Measurements from ENCODE around the gene MDH2.
A peak's percentile ranks its signal among the peaks of the same experiment; 100 is the strongest.
"Not testable (repeated sequence)": the region's sequence is repeated elsewhere in the genome, so short reads cannot be mapped to it uniquely, and the experiment has no call there.

The MDH2 gene, protein sequence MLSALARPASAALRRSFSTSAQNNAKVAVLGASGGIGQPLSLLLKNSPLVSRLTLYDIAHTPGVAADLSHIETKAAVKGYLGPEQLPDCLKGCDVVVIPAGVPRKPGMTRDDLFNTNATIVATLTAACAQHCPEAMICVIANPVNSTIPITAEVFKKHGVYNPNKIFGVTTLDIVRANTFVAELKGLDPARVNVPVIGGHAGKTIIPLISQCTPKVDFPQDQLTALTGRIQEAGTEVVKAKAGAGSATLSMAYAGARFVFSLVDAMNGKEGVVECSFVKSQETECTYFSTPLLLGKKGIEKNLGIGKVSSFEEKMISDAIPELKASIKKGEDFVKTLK

DNA sequence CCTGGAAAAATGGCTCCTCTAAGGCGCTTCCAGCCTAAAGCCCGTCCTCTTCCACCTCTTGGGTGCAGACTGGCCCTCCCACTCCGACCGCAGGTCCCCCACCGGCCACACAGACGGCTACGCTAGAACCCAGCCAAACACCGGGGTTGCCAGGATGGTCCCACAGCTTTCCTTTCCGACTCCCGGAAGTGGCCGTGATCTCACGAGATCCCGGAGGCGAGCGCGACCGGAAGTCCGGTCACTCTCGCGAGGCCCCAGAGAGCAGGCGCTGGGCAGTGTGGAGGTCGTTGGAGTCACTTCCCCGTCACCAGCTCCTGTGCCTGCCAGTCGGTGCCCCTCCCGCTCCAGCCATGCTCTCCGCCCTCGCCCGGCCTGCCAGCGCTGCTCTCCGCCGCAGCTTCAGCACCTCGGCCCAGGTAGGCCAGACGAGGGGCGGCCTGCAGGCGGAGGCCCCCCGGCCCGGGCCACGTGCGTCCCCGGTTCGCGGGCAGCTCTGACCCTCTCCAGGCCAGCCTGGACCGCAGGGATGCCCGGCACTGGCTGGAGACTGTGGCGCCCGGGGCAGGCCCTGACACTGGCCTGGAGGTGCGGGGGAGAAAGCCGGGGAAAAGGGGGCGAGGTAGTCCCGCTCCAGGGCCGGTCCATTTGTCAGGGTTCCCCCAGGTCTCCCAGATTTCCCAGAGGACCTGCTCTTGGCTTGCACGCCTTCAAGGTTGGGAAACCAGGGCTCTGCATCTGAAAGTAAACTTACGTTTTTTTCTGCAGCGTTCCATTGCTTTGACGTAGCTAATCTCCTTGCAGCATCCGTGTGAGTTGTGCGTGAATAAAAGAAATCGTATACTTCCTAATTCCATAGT is at the start of gene MDH2, which contains the start of gene STYXL1:
Gene MDH2 (plus strand): TSS at position 296 of the 857 bp plus-strand sequence. CDS start 55 bp downstream, at position 351.
Gene STYXL1 (minus strand): TSS at position 190 of the 857 bp plus-strand sequence. CDS start 17,477 bp downstream, outside the sequence.
- DNase-seq (ENCODE audit: low spot score) = peak; percentile 94

DNA sequence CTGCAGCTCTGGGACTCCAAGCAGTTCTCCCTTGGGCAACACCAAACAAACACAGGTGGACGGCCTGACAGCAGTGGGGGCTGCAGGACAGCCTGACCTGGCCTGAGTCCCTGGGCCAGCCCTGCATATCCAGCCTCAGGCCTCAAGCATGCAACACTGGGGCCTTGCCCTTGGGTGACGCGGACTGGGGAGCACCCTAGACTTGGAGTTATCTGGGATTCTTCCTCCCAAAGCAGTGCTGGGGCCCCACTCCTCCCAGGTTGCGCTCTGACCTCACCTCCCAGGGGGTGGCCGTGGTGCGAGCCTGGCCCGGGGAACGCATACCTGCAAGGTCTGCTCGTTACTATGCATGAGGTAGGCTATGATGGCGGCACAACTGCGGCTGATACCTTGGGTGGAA is 47.3 kb upstream of the MDH2 start:
- DNase-seq (ENCODE audit: low spot score) = no peak

DNA sequence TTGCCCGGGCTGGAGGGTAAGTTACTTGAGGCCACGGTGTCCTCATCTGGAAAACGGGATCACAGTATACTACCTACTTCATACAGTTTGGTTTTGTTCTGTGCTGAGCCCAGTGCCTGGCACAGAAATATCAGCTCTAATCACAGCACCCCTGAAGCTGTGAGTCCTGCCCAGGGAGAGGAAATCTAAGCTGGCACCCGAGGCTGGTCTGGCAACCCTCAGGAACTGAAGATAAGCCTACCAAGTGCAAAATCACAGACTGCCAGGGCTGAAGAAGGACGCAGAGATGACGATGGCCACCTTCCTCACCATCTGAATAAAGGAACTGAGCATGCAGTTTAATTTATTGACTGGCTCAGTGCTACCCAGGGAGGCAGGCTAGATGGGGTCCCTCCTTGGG is 45.8 kb upstream of the MDH2 start:
- no peak for DNase-seq (ENCODE audit: low spot score)

DNA sequence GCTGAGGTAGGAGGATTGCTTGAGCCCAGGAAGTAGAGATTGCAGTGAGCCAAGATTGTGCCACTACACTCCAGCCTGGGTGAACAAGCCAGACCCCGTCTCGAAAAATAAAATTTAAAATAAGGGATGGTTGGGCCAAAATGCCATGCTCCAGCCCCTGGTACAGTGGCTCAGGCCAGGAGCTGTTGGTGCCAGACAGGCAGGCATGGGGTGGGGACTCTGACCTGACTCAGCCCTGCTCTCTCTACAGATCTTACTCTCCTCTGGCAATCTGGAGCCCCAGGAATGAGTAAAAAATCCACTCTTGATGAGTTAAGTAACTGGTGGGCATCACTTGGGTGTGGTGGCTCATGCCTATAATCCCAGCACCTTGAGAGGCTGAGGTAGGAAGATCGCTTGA is 45.1 kb upstream of the MDH2 start:
- no peak for DNase-seq (ENCODE audit: low spot score)

DNA sequence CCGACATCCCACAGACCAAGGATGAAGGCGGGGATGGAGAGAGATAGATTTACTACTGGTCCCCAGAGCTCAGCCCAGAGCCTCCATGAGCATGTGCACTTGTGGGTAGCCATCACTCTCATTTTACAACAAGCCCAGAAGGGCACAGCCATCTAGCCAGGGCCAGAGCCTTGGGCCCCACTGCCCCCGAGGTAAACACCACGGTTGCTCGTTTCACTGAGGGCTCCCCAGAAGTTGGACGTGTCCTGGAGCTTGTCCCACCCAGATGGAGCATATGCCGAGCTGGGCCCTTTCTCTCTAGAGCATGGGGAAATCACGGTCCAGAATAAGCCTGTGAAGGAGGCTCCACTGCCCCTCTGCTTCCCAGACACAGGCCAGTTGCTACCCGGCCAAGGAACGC is 44.6 kb upstream of the MDH2 start:
- DNase-seq (ENCODE audit: low spot score) = no peak

DNA sequence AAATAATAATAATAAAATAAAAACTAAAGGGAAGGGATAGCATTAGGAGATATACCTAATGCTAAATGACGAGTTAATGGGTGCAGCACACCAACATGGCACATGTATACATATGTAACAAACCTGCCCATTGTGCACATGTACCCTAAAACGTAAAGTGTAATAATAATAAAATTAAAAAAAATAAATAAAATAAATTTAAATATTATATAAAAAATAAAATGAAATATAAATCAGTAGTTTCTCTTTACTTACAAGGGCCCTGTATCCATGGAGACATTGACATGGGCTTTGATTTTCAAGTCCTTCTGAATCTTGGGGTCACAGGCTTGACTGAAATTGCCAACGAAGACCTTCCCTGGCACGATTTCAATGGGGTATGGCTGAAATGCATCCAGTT is 42.9 kb upstream of the MDH2 start:
- DNase-seq (ENCODE audit: low spot score) = not testable (repeated sequence)

DNA sequence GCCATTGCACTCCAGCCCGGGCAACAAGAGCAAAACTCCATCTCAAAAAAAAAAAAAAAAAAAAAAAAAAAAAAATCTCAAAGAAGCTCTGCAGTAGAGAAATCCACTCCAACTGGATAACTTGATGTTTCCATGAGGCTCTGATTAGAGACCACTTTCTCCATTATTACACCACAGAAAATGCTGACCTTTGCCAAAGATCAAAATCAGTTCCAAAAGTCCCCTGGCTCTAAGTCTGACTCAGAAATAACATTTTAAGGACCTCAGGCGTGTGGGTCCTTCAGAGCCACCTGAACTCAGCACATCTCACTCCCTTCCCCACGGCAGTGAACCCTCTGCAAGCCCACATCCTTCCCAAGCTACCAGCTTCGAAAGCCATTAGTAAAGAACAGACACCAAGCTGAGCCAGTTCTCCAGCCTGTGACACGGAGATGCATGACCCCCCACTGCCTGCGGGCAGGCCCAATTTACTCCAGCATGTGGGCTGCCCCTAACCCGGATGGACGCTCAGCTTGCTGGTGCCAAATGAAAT is 39.7 kb upstream of the MDH2 start:
- DNase-seq (ENCODE audit: low spot score) = peak; percentile 53

DNA sequence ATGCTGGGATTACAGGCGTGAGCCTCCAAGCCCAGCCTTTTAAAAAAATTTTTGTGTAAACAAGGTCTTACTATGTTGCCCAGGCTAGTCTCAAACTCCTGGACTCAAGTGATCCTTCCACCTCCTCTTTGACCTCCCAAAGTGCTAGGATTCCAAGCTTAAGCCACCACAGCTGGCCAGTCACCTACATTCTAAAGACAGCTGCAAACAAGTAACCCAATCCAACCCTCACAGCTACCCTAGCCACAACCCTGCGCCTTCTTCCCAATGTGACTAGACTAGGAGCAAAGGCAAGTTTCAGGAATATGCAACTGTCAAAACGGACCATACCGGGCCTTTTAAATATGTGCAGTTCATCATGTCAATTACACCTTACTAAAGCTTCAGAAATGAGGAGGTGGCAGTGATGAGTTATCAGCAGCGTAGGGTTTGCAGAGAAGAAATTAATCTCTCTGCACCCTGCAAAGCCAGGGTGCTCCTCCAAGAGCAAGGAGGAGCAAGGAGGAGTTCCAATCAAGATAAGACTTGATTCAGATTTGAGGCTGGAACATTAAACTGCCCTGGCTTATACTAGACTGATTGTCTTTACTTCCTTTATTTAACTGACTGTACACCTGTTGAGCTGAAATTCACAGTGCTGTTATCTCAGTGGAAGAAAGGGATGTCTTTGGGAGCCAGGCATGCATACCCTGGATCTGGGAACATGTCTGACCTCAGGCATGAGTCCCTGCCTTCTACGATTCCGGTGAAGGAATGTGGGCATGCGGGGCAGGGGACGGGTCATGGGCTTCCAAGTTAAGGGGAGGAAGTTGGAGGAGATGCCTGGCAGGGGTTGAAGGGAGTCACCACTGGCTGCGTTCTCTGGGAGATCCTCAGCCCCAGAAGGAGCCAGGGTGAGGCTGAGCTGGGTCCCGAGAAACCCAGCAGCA is 38.0 kb upstream of the MDH2 start:
- no peak for DNase-seq (ENCODE audit: low spot score)

DNA sequence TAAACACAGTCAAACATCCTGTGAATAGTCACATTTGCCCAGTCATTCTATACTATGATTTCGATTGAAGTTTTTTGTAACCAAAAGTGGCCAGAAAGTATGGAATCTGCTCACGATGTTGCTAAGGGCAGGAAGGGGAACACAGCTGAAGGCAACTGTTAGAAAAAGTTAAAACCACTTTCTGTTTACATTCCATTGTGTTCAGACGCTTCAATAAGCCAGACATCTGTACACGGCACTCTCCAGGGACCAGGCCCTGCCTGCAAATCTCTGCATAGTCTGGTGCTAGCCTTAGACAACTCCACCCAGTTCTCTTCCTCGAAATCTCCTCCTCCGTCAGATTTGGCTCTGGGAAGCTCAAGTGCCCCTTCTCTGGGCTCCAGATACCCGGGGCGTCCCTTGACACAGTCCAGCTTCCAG is 36.5 kb upstream of the MDH2 start:
- DNase-seq (ENCODE audit: low spot score) = no peak

DNA sequence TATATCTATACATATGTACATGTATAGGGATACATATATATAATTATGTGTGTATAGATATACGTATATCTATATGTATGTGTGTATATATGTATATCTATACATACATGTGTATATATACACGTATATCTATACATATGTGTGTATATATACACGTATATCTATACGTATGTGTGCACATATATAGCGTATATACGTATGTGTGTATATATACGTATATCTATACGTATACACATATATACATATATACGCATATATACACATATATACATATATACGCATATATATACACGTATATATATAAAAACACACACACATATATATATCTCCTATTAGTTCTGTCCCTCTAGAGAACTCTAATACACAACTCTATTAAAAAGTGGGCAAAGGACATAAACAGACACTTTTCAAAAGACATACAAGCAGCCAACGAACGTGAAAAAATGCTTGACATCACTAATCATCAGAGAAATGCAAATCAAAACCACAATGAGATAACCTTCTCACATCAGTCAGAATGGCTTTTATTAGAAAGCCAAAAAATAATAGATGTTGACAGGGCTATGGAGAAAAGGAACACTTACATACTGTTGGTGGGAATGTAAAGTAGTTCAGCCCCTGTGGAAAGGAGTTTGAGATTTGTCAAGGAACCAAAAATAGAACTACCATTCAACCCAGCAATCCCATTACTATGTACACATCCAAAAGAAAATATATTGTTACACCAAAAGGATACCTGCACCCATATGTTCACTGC is 31.5 kb upstream of the MDH2 start:
- no peak for DNase-seq (ENCODE audit: low spot score)

DNA sequence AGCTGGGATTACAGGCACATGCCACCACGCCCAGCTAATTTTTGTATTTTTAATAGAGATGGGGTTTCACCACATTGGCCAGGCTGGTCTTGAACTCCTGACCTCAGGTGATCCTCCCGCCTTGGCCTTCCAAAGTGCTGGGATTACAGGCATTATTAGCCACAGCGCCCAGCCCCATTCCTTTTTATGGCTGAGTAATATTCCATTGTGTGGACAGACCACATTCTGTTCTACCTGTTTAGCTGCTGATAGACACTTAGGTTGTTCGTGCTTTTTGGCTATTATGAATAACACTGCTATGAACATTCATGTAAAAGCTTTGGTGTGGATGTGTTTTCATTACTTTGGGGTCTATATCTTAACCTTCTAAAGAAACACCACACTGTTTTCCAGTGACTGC is 29.4 kb upstream of the MDH2 start:
- DNase-seq (ENCODE audit: low spot score) = not testable (repeated sequence)

DNA sequence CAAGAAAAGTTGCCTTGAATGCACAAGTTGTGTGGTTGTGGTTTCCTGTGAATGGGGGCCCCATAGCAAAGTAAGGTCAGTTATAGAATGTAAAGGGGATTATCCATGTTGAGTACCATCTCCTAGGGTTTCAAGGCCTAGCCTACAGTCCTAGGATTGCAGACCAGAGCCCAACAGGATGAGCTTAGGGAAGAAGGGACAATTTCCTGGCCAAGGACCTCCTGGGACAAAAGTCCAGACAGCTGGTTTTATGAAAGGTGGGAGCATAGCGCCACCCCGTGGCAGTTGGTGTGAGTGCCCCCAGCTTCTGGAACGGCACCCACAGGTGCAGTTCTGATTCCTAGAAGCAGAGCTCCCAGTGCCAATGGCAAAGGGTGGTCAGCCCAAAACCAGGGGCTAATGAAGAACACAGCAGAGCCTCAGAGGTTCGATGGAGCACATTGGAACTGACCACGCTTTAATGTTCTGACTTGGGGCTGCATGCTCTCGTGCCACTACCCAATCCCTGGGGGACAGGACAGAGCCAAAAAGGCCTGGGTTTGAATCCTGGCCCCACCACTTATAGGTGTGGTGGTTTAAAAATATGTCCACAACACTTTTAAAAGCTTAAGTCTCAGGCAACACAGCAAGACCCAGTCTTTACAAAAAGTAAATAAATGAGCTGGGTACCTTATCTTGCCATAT is 27.7 kb upstream of the MDH2 start:
- DNase-seq (ENCODE audit: low spot score) = peak; percentile 66

DNA sequence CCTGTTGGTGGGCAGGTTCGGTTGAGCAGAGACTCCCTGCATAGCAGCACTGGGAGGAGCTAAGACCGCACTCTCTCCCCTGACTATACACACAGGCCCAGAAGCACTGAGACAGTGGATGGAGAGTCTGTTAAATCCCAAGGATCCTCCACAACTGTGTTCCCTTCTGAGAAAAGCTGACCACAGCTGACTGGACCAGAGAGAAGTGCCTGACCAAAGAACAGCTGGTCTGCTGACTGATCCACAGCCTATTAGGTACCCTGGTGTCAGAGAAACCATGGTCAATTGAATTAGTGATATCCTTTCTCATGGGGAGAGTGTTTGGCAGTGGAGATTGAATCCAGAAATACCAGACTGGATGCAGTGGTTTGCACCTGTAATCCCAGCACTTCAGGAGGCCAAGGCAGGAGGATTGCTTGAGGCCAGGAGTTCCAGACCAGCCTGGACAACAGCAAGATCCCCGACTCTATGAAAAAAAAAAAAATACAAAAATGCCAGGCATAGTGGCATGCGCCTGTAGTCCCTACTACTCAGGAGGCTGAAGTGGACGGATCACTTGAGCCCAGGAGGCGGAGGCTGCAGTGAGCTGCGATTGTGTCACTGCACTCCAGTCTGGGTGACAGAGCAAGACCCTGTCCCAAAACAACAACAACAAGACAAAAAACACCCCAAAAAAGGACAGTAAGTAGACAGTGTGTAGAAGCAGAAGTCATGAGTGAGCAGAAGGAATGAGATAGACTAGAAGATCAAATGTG is 25.7 kb upstream of the MDH2 start:
- DNase-seq (ENCODE audit: low spot score) = no peak

DNA sequence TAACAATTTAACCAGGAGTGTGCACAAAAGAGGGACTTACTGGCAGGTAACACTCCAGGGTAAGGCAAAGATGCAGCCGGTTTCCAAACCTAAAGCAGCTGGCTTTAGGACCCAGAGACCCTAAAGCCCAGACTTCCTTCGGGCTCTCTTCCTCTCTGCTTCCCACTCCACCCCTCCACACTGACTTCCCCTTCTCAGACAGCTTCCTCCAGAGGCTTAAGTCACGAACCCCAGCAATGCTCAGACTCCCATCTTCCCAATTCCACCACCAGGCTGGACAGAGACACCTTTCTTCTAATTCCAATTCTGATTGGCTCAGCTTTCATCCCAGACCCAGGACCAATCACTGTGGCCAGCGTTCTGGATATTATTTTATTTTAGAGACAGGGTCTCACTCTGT is 24.9 kb upstream of the MDH2 start:
- no peak for DNase-seq (ENCODE audit: low spot score)

DNA sequence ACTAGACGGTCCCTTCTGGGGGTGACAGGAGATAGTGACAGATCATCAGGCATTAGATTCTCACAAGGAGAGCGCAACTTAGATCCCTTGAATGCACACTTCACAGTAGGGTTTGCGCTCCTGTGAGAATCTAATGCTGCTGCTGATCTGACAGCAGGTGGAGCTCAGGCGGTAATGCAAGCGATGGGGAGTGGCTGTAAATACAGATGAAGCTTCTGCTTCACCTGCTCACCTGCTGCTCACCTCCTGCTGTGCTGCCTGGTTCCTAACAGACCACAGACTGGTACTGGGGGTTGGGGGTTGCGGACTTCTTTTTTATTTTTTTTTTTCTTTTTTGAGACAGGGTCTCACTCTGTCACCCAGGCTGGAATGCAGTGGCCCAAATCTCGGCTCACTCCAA is 18.2 kb upstream of the MDH2 start:
- DNase-seq (ENCODE audit: low spot score) = not testable (repeated sequence)

DNA sequence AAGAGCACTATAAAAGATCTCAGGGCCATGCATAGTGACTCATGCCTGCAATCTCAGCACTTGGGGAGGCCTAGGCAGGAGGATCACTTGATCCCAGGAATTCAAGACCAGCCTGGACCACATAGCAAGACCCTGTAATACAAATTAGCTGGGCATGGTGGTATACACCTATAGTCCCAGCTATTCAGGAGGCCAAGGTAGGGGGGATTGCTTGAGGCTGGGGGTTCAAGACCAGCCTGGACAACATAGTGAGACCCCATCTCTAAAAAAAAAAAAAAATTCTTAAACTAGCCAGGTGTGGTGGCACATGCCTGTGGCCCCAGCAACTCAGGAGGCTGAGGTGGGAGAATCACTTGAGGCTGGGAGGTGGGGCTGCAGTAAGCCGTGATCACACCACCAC is 15.9 kb upstream of the MDH2 start:
- DNase-seq (ENCODE audit: low spot score) = no peak

DNA sequence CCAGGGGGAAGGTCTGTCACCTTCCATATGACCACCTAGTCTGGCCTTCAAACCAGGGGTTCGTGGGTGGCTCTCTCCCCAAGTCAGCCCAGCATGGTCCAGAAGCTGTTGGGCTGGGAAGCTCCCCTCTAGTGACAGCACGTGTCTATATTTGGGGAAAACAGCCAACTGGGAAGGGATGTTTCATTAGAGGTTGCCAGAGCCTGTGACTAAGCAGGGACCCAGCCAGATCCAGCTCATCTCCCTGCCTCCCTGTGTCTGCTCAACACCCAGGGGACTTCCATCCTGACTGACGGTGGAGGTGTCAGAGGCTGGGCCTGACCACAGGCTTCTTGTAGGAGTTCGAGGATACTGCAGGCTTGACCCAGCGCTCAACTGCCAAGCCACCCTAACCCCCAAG is 10.6 kb upstream of the MDH2 start:
- DNase-seq (ENCODE audit: low spot score) = no peak

DNA sequence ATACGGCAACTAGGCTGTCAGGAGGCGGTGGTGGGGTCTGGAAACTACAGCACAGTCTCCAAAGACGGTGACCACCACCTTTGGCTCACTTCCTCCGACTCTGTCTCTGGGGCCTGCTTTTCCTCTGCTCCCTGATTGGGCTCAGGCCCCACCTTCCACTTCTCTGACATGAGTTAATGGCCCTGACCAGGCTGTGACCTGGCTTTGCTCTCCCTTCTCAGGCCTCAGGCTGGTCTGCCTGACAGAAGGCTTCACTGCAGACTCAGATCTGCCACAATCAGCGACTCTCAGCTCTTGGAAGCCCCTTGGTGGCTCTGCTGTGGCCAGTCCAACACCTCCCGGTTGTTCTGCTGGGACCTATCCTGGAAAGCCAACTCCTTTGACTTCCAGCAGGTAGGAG is 7.8 kb upstream of the MDH2 start:
- DNase-seq (ENCODE audit: low spot score) = no peak

DNA sequence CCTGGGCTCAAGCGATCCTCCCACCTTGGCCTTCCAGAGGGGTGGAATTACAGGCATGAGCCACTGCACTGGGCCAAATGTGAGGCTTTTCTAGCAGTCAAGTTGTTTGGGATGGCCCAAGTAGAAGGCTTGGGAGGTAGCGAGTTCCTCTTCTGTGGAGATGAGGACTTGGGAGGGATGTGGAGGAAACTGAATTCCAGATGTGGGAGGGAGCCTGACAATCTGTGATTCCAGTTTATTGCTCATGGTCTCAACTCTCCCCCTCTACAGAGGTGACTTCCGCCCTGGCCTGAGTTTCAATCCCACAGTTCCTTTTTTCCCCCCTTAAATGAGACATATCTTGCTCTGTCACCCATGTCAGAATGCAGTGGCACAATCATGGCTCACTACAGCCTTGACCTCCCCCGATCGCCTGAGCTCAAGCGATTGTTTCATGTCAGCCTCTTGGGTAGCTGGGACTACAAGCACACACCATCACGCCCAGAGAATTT is 3.5 kb upstream of the MDH2 start:
- no peak for DNase-seq (ENCODE audit: low spot score)
